IMR-90 (cell line): Measurements from ENCODE around the gene CLIC3. TPM values are rescaled to one million over a fixed set of nuclear protein-coding genes. Genes with fewer than 3 reads are reported as not detected.
A peak's percentile ranks its signal among the peaks of the same experiment; 100 is the strongest.

Experiments
- ATAC-seq: fragments of 200-7000 bp; cut with Tn5 transposase; 2 replicates; pipeline ENCODE4 v1.9.1; 2020; ENCODE audit warnings: low read depth, mild to moderate bottlenecking, moderate library complexity
- BruUV-seq: library from RNA; stranded (reverse); fragments of 400-500 nt; replicated peaks from 2 replicates; lab custom pipeline; 2021; lab: Mats Ljungman, UMichigan
- CTCF ChIA-PET: fragments of 300-600 bp; formaldehyde crosslinking; extraction: SDS; loops from one replicate; lab custom pipeline; 2021; ENCODE audit warnings: antibody characterized with exemption; lab: Yijun Ruan, JAX
- POLR2A ChIA-PET: fragments of 300-600 bp; sonication (Branson Sonifier 250); formaldehyde crosslinking; loops from one replicate; lab custom pipeline; 2022; ENCODE audit warnings: antibody characterized with exemption; ENCODE audit not compliant: unreplicated experiment; lab: Charles Lee
- DNase-seq: peaks from one replicate; pipeline ENCODE4 v3.0.0; 2013
- H2AFZ ChIP-seq: replicated peaks from 2 replicates; pipeline ENCODE3; 2013; ENCODE audit warnings: low read length, mild to moderate bottlenecking; ENCODE audit not compliant: poor library complexity
- H2AK5ac ChIP-seq: 2 replicates; pipeline ENCODE4 v1.6.1; 2013; ENCODE audit warnings: low read depth, low read length, inconsistent platforms
- H2AK9ac ChIP-seq: replicated peaks from 2 replicates; pipeline ENCODE3; 2013; ENCODE audit warnings: mild to moderate bottlenecking, low read depth, low read length, moderate library complexity; ENCODE audit not compliant: poor library complexity
- H2BK120ac ChIP-seq: 2 replicates; pipeline ENCODE4 v1.6.1; 2013; ENCODE audit warnings: low read depth, low read length, inconsistent platforms
- H2BK15ac ChIP-seq: 3 replicates; pipeline ENCODE4 v1.6.1; 2013; ENCODE audit warnings: low read depth, low read length, inconsistent platforms
- H2BK20ac ChIP-seq: 2 replicates; pipeline ENCODE4 v1.6.1; 2013; ENCODE audit warnings: low read depth, mild to moderate bottlenecking, inconsistent platforms, low read length, moderate library complexity
- H2BK5ac ChIP-seq: 2 replicates; pipeline ENCODE4 v1.6.1; 2013; ENCODE audit warnings: mild to moderate bottlenecking, low read depth, low read length, inconsistent platforms; ENCODE audit not compliant: poor library complexity, severe bottlenecking
- H3K14ac ChIP-seq: replicated peaks from 2 replicates; pipeline ENCODE4 v1.6.1; 2013; ENCODE audit warnings: low read depth, low read length, inconsistent platforms
- H3K18ac ChIP-seq: 2 replicates; pipeline ENCODE4 v1.6.1; 2013; ENCODE audit warnings: low read depth, low read length, control low read depth
- H3K23ac ChIP-seq: 2 replicates; pipeline ENCODE4 v1.6.1; 2013; ENCODE audit warnings: low read depth, low read length, inconsistent platforms
- H3K27ac ChIP-seq: 2 replicates; pipeline ENCODE4 v1.5.1; 2013; ENCODE audit warnings: mild to moderate bottlenecking, control low read depth, low read length; ENCODE audit not compliant: insufficient read depth
- H3K27me3 ChIP-seq: 2 replicates; pipeline ENCODE4 v1.6.1; 2013; ENCODE audit warnings: low read length; ENCODE audit not compliant: control insufficient read depth, insufficient read depth
- H3K36me3 ChIP-seq: 2 replicates; pipeline ENCODE4 v1.6.1; 2013; ENCODE audit warnings: low read length, mixed read lengths; ENCODE audit not compliant: control insufficient read depth, insufficient read depth
- H3K4ac ChIP-seq: 2 replicates; pipeline ENCODE4 v1.6.1; 2013; ENCODE audit warnings: low read depth, low read length, inconsistent platforms
- H3K4me1 ChIP-seq: 2 replicates; pipeline ENCODE4 v1.6.1; 2013; ENCODE audit warnings: low read length, mixed read lengths; ENCODE audit not compliant: control insufficient read depth, insufficient read depth
- H3K4me2 ChIP-seq: 2 replicates; pipeline ENCODE4 v1.6.1; 2013; ENCODE audit warnings: low read depth, mild to moderate bottlenecking, control low read depth, low read length, moderate library complexity
- H3K4me3 ChIP-seq: 2 replicates; pipeline ENCODE4 v1.5.1; 2013; ENCODE audit warnings: low read depth, mild to moderate bottlenecking, control low read depth, low read length, moderate library complexity; ENCODE audit not compliant: insufficient read depth
- H3K56ac ChIP-seq: 2 replicates; pipeline ENCODE4 v1.6.1; 2013; ENCODE audit warnings: low read length, inconsistent platforms; ENCODE audit not compliant: insufficient read depth; ENCODE audit errors: extremely low read depth
- H3K79me1 ChIP-seq, 2 experiments: 2 replicates each; pipeline ENCODE4 v1.6.1; 2013; ENCODE audit warnings: low read length in 2 of 2, inconsistent platforms in 1 of 2, low read depth in 1 of 2
- H3K9ac ChIP-seq: 2 replicates; pipeline ENCODE4 v1.6.1; 2013; ENCODE audit warnings: low read depth, low read length, control low read depth
- H3K9me1 ChIP-seq: 2 replicates; pipeline ENCODE4 v1.6.1; 2013; ENCODE audit warnings: low read length, inconsistent platforms; ENCODE audit not compliant: insufficient read depth
- H3K9me3 ChIP-seq: 2 replicates; pipeline ENCODE4 v1.6.1; 2013; ENCODE audit warnings: low read length; ENCODE audit not compliant: control insufficient read depth, insufficient read depth
- H4K20me1 ChIP-seq: 2 replicates; pipeline ENCODE4 v1.6.1; 2013; ENCODE audit warnings: low read length, inconsistent platforms; ENCODE audit not compliant: insufficient read depth
- H4K5ac ChIP-seq: 2 replicates; pipeline ENCODE4 v1.6.1; 2013; ENCODE audit warnings: mild to moderate bottlenecking, low read depth, low read length, control low read depth
- H4K8ac ChIP-seq, 2 experiments: 2 replicates each; pipeline ENCODE4 v1.6.1; 2013; ENCODE audit warnings: low read depth in 2 of 2, low read length in 2 of 2, control low read depth in 1 of 2, inconsistent platforms in 1 of 2
- H4K91ac ChIP-seq: 2 replicates; pipeline ENCODE4 v1.6.1; 2013; ENCODE audit warnings: low read depth, low read length, inconsistent platforms; ENCODE audit not compliant: insufficient read depth
- BHLHE40 ChIP-seq: fragments of 150-350 bp; IDR thresholded peaks from 2 replicates; pipeline ENCODE4 v1.6.1; 2016; ENCODE audit warnings: mild to moderate bottlenecking, low read depth, low read length
- CEBPB ChIP-seq: IDR thresholded peaks from 2 replicates; pipeline ENCODE4 v1.6.1; 2012; ENCODE audit warnings: low read depth, low read length, improper control_type of control experiment
- CHD1 ChIP-seq: IDR thresholded peaks from 2 replicates; pipeline ENCODE4 v1.6.1; 2012; ENCODE audit warnings: low read depth, low read length, improper control_type of control experiment
- ELK1 ChIP-seq: fragments of 150-350 bp; IDR thresholded peaks from 2 replicates; pipeline ENCODE4 v1.6.1; 2016; ENCODE audit warnings: low read depth, mild to moderate bottlenecking, low read length, moderate library complexity, borderline replicate concordance
- FOS ChIP-seq: fragments of 150-350 bp; IDR thresholded peaks from 2 replicates; pipeline ENCODE4 v1.6.1; 2016; ENCODE audit warnings: low read depth, low read length
- MAFK ChIP-seq: IDR thresholded peaks from 2 replicates; pipeline ENCODE4 v1.6.1; 2012; ENCODE audit warnings: low read depth, low read length, improper control_type of control experiment
- MAZ ChIP-seq: IDR thresholded peaks from 2 replicates; pipeline ENCODE4 v1.6.1; 2012; ENCODE audit warnings: low read depth, mild to moderate bottlenecking, low read length, improper control_type of control experiment, moderate library complexity, borderline replicate concordance
- MXI1 ChIP-seq: IDR thresholded peaks from 2 replicates; pipeline ENCODE4 v1.6.1; 2012; ENCODE audit warnings: low read depth, mild to moderate bottlenecking, low read length, moderate library complexity, borderline replicate concordance
- NFE2L2 ChIP-seq: fragments of 150-350 bp; IDR thresholded peaks from 2 replicates; pipeline ENCODE4 v1.6.1; 2016; ENCODE audit warnings: low read depth, mild to moderate bottlenecking, low read length
- RAD21 ChIP-seq: IDR thresholded peaks from 2 replicates; pipeline ENCODE4 v1.6.1; 2012; ENCODE audit warnings: low read length, improper control_type of control experiment
- RCOR1 ChIP-seq: IDR thresholded peaks from 2 replicates; pipeline ENCODE4 v1.6.1; 2012; ENCODE audit warnings: mild to moderate bottlenecking, low read length, improper control_type of control experiment; ENCODE audit not compliant: insufficient replicate concordance
- RFX5 ChIP-seq: IDR thresholded peaks from 2 replicates; pipeline ENCODE4 v1.8.0; 2012; ENCODE audit warnings: low read depth, mild to moderate bottlenecking, low read length, moderate library complexity
- SMC3 ChIP-seq: fragments of 150-350 bp; IDR thresholded peaks from 2 replicates; pipeline ENCODE4 v1.6.1; 2016; ENCODE audit warnings: low read depth, mild to moderate bottlenecking, antibody characterized with exemption, low read length, moderate library complexity
- USF2 ChIP-seq: fragments of 150-350 bp; IDR thresholded peaks from 2 replicates; pipeline ENCODE4 v1.6.1; 2017; ENCODE audit warnings: mild to moderate bottlenecking, antibody characterized with exemption, low read length, low read depth
- WGBS, 2 experiments: methylation state at CpG; one replicate each; pipeline versions ENCODE4 v1.1.5 to v1.1.7; 2013; ENCODE audit warnings: missing lambda C conversion rate in 2 of 2; ENCODE audit not compliant: insufficient read length in 1 of 2; ENCODE audit errors: extremely low coverage in 2 of 2; 5-methylcytosine and 5-hydroxymethylcytosine counted together
- dilution Hi-C: fragments of 300-500 bp; cut with HindIII; formaldehyde crosslinking; loops from one replicate; pipeline ENCODE4 v1.14.3; 2018; ENCODE audit warnings: low sequenced_read_pairs; ENCODE audit not compliant: unreplicated experiment
- in situ Hi-C: fragments of 300-500 bp; cut with MboI; formaldehyde crosslinking; loops from 3 replicates; pipeline ENCODE4 v1.14.3; 2019; ENCODE audit warnings: low sequenced_read_pairs, inconsistent platforms, mixed read lengths
- intact Hi-C: fragments of 100-400 bp; cut with micrococcal nuclease; formaldehyde crosslinking; loops from 2 replicates; pipeline ENCODE4 v1.10.0; 2022
- polyA plus RNA-seq, 3 experiments: library from polyadenylated mRNA; depleted of rRNA; stranded (reverse); fragments of >200 nt; gene quantifications; 2 replicates each; pipeline ENCODE4 v1.2.3, GENCODE V29; 2012; ENCODE audit warnings: low replicate concordance in 1 of 3
- total RNA-seq: library from RNA; depleted of rRNA; stranded (reverse); fragments of >200 nt; gene quantifications from 2 replicates; pipeline ENCODE4 v1.2.3, GENCODE V29; 2012

CLIC3 gene
- total and polyA plus RNA-seq, 2 of the 4 experiments (the other 2 are of a cell fraction) = 0.18 to 1.7 TPM

GRCh38 chr9:137012694-137013570 lies 16.6 kb upstream of the CLIC3 start:
- CTCF ChIA-PET = no interaction called here
- Histone ChIP-seq H3K9me1 (no peaks in the 10 kb centered on the region), H4K91ac (no peak overlapping the region), H3K56ac (no peak overlapping the region), H2AK9ac (peak overlapping the region; percentile 28), H3K4me1 (no peaks in the 10 kb centered on the region), H4K8ac (no peak overlapping the region), H4K20me1 (no peaks in the 10 kb centered on the region), H2BK5ac (no peak overlapping the region), H3K14ac (no peak overlapping the region), H3K9me3 (no peaks in the 10 kb centered on the region), H3K4me2 (no peak overlapping the region), H3K18ac (no peak overlapping the region), H4K5ac (no peak overlapping the region), H2AFZ (no peak overlapping the region), H3K27ac (no peak overlapping the region), H3K36me3 (peaks cover 49% of the 10 kb centered on the region), H3K27me3 (no peaks in the 10 kb centered on the region), H3K23ac (no peak overlapping the region), H3K4me3 (no peak overlapping the region), H3K79me1 (no peaks in the 10 kb centered on the region), H3K9ac (no peak overlapping the region), H2AK5ac (no peak overlapping the region), H3K4ac (no peak overlapping the region), H2BK20ac (no peak overlapping the region), H2BK15ac (no peak overlapping the region), H2BK120ac (no peak overlapping the region)
- POLR2A ChIA-PET = no interaction called here
- BruUV-seq = TSS peak; percentile 31
- in situ Hi-C loops (no loop called here), dilution Hi-C loops (no loop called here), intact Hi-C loops (no loop called here)
- no peak for DNase-seq
- WGBS, 2 experiments = 90% methylated on average over 18 of the region's 67 CpGs; no CpG with 5 or more reads in 1 of the 2 experiments
- ATAC-seq = no peak
- TF ChIP-seq FOS (no peak), MAFK (no peak), USF2 (no peak), CHD1 (no peak), SMC3 (no peak), CEBPB (no peak), NFE2L2 (no peak), RAD21 (no peak), MAZ (no peak), MXI1 (no peak), RCOR1 (no peak), BHLHE40 (no peak), ELK1 (no peak), RFX5 (no peak)
